Transverse colon (tissue), 4 donors: Measurements from ENCODE around the gene WDR89.

Experiments used
- CTCF ChIP-seq, 5 experiments: fragments of 200-600 bp in 3 of 5; fragments of 450-650 bp in 2 of 5; sonication (generic) in 3 of 5; IDR thresholded peaks; 1 replicate in 2 of 5; 2 replicates in 3 of 5; pipeline ENCODE4 v1.5.1; 2016 to 2017; ENCODE audit warnings: antibody characterized with exemption in 5 of 5, inconsistent platforms in 3 of 5, mild to moderate bottlenecking in 2 of 5, moderate library complexity in 1 of 5
- POLR2A ChIP-seq: fragments of 450-650 bp; IDR thresholded peaks from one replicate; pipeline ENCODE4 v1.6.1; 2016; ENCODE audit warnings: antibody characterized with exemption, mild to moderate bottlenecking, moderate library complexity
- POLR2AphosphoS5 ChIP-seq, 3 donors: sonication (generic); formaldehyde crosslinking; IDR thresholded peaks; one replicate each; pipeline ENCODE4 v1.6.1; 2016; ENCODE audit warnings: antibody characterized with exemption in 3 of 3

DNA sequence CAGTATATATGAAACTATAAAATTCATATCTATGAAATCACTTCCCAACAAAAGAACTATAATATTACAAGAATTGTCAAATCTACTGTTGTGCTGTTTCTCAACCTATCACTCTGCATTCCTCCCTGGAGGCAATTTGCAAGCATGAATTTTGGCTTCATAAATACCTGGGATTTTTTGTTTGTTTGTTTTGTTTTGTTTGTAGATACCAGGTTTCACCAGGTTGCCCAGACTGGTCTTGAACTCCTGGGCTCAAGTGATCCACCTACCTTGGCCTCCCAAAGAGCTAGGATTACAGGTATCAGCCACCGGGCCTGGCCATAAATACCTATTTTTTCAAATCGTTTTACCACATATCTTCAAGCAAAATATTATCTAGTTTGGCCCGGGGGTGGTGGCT lies 47.5 kb upstream of the WDR89 start:
- TF ChIP-seq CTCF (IDR thresholded peaks at IDR 0.05), result no peak
- no peak for TF ChIP-seq POLR2AphosphoS5 (IDR thresholded peaks at IDR 0.05)
- no peak for TF ChIP-seq POLR2A
